ENCODE results near the gene SCRN1. TPM values are rescaled to one million over a fixed set of nuclear protein-coding genes. Genes with fewer than 3 reads are reported as not detected.
A peak's percentile ranks its signal among the peaks of the same experiment; 100 is the strongest.

SCRN1 gene
- total RNA-seq, 6 donors from 2014 or later: 13.3 to 45.5 (median 30.5) TPM

DNA sequence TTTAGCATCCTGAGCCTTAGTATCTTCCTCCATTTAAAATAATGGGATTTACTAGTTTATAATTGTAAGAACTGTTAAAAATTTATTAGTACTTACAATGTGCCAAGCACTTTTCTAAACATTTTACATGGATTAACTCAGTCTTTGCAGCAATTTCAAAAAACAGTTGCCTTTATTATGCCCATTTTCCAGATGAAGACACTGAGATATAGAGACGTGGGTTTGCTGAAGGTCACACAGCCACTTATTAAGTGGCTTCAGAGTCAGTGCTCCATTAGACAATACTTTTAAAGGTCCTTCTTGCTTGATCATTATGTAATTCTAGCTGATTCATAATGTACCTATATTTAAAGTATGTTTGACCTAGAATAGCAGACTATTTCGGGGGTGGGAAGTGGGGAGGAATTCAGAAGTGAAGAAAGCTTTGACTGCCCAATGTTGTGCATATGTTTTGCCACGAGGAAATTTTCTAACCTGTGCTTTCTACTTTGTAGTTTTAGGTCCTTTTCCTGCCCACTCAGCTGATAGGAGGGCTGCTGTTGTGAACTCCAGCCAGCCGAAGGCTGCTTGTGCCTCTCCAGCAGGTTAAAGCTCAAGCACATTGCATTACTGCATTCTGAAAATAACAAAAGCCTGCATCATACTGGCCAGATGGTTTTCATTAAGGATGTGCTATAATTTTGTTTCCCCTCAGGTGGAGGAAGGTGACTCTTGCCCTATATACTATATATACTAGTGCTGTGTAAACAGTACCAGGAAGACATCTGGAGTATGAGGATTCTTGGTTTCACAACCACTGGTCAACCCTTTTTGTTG is 42.9 kb upstream of the SCRN1 start:
- Histone ChIP-seq H3K27ac (no peak overlapping the region), H3K4me3 (no peak overlapping the region), H3K9me3 (no peaks in the 10 kb centered on the region), H3K4me1 (peaks cover 12 to 22% (median 17%) of the 10 kb centered on the region in 4 donors), H3K27me3 (no peaks in the 10 kb centered on the region), H3K36me3 (no peaks in the 10 kb centered on the region)
- WGBS, 2 donors: 54 to 58% methylated on average over 4 of the region's 4 CpGs
- ATAC-seq (ENCODE audit: low FRiP score in 2 of 2): no peak
- TF ChIP-seq POLR2A (IDR thresholded peaks at IDR 0.05): no peak
- TF ChIP-seq POLR2AphosphoS5 (IDR thresholded peaks at IDR 0.05): no peak
- no peak for TF ChIP-seq CTCF (IDR thresholded peaks at IDR 0.05)
- TF ChIP-seq EP300 (IDR thresholded peaks at IDR 0.05): no peak
- DNase-seq: no peak

GRCh38 chr7:30029696-30030095 is 40.1 kb upstream of the SCRN1 start:
- TF ChIP-seq POLR2A (IDR thresholded peaks at IDR 0.05): no peak
- no peak for TF ChIP-seq CTCF (IDR thresholded peaks at IDR 0.05)
- TF ChIP-seq POLR2AphosphoS5 (IDR thresholded peaks at IDR 0.05): no peak
- no peak for TF ChIP-seq EP300 (IDR thresholded peaks at IDR 0.05)
- no peak overlapping the region for H3K27ac ChIP-seq
- peaks cover 16 to 42% (median 29%) of the 10 kb centered on the region in 4 donors for H3K4me1 ChIP-seq
- peak overlapping the region in 3 of 4 donors; percentile 86 to 99 (median 95) for H3K4me3 ChIP-seq
- DNase-seq: no peak
- no peaks in the 10 kb centered on the region for H3K36me3 ChIP-seq
- no peaks in the 10 kb centered on the region for H3K27me3 ChIP-seq
- 25 to 33% methylated on average over 6 of the region's 6 CpGs for WGBS, 2 donors
- ATAC-seq (ENCODE audit: low FRiP score in 2 of 2): no peak
- H3K9me3 ChIP-seq: no peaks in the 10 kb centered on the region

GRCh38 chr7:30028749-30029635 is 39.4 kb upstream of the SCRN1 start:
- Histone ChIP-seq H3K27me3 (no peaks in the 10 kb centered on the region), H3K27ac (peak overlapping the region; percentile 85 to 95 (median 86)), H3K9me3 (no peaks in the 10 kb centered on the region), H3K4me1 (peaks cover 16 to 42% (median 34%) of the 10 kb centered on the region in 4 donors), H3K4me3 (peak overlapping the region; percentile 56 to 99 (median 90)), H3K36me3 (no peaks in the 10 kb centered on the region)
- 0 to 1% methylated on average over 17 to 23 of the region's 42 CpGs for WGBS, 2 donors
- DNase-seq (no peak), ATAC-seq (ENCODE audit: low FRiP score in 2 of 2) (peak; percentile 1 to 56)
- TF ChIP-seq POLR2AphosphoS5 (IDR thresholded peaks at IDR 0.05) (no peak), CTCF (IDR thresholded peaks at IDR 0.05) (no peak), POLR2A (IDR thresholded peaks at IDR 0.05) (no peak), EP300 (IDR thresholded peaks at IDR 0.05) (no peak)

GRCh38 chr7:30028216-30028748 is 38.7 kb upstream of the SCRN1 start, which contains the start of gene PLEKHA8:
Gene PLEKHA8 (plus strand): TSS chr7:30028412. CDS start chr7:30028763, 351 bp downstream.
- H3K4me1 ChIP-seq: peaks cover 16 to 42% (median 35%) of the 10 kb centered on the region in 4 donors
- TF ChIP-seq POLR2A (IDR thresholded peaks at IDR 0.05) (peak; percentile 7 to 79 (median 66)), POLR2AphosphoS5 (IDR thresholded peaks at IDR 0.05) (peak; percentile 47 to 88), EP300 (IDR thresholded peaks at IDR 0.05) (no peak), CTCF (IDR thresholded peaks at IDR 0.05) (peak in 1 of 6 experiments; percentile 22)
- no peaks in the 10 kb centered on the region for H3K9me3 ChIP-seq
- ATAC-seq (ENCODE audit: low FRiP score in 2 of 2): peak; percentile 85 to 89
- DNase-seq: peak; percentile 88 to 99
- no peaks in the 10 kb centered on the region for H3K36me3 ChIP-seq
- 0% methylated on average over 8 to 43 of the region's 70 CpGs for WGBS, 2 donors
- peak within 1 kb of the TSS; percentile 85 to 95 (median 86) for H3K27ac ChIP-seq
- peak within 1 kb of the TSS; percentile 56 to 99 (median 90) for H3K4me3 ChIP-seq
- no peaks in the 10 kb centered on the region for H3K27me3 ChIP-seq
